Colonic mucosa (tissue), 4 donors: ENCODE data around the gene GRHPR. TPM values are rescaled to one million over a fixed set of nuclear protein-coding genes. Genes with fewer than 3 reads are reported as not detected.

Source experiments
- DNase-seq: peaks from one replicate; pipeline ENCODE4 v3.0.0-alpha.2; 2020
- H3K27ac ChIP-seq: fragments of 200-600 bp; one replicate; pipeline ENCODE4 v1.8.0; 2021
- H3K27me3 ChIP-seq: fragments of 200-600 bp; one replicate; pipeline ENCODE4 v1.8.0; 2021
- H3K36me3 ChIP-seq: fragments of 200-600 bp; one replicate; pipeline ENCODE4 v1.8.0; 2021
- H3K4me1 ChIP-seq: fragments of 200-600 bp; one replicate; pipeline ENCODE4 v1.8.0; 2021; ENCODE audit warnings: mild to moderate bottlenecking
- H3K4me3 ChIP-seq: fragments of 200-600 bp; one replicate; pipeline ENCODE4 v1.8.0; 2021
- H3K9ac ChIP-seq, 2 donors: one replicate each; pipeline ENCODE4 v1.7.0; 2013; ENCODE audit warnings: control low read depth in 2 of 2, low read depth in 2 of 2, low read length in 2 of 2
- H3K9me3 ChIP-seq: fragments of 200-600 bp; one replicate; pipeline ENCODE4 v1.8.0; 2021
- CTCF ChIP-seq: fragments of 200-600 bp; IDR thresholded peaks from one replicate; pipeline ENCODE4 v1.8.0; 2022; ENCODE audit warnings: antibody characterized with exemption, mild to moderate bottlenecking
- intact Hi-C: fragments of 100-400 bp; cut with DNase I; formaldehyde crosslinking; loops from one replicate; pipeline ENCODE4 v1.14.1; 2022
- total RNA-seq, 2 donors: library from RNA; stranded (reverse); fragmentation: NEBNext Ultra II Directional in 1 of 2; extraction: Animal tissue kit (Norgen Biotek cat#: 25700) in 1 of 2; gene quantifications; one replicate each; pipeline ENCODE4 v1.2.1, GENCODE V29; 2021
- donor health status: healthy.
- donor health status: DM: no; HTN: no; CAD: no.
- donor health status: DM: no; HTN: no; CAD: no.

GRHPR gene
- total RNA-seq, 2 donors from 2014 or later: 71.1 to 94.0 TPM

GRCh38 chr9:37378613-37379004 is 43.9 kb upstream of the GRHPR start:
- Histone ChIP-seq H3K4me3 (no peak overlapping the region), H3K27ac (no peak overlapping the region), H3K9me3 (no peaks in the 10 kb centered on the region), H3K36me3 (no peaks in the 10 kb centered on the region), H3K4me1 (no peaks in the 10 kb centered on the region), H3K9ac (no peak overlapping the region), H3K27me3 (no peaks in the 10 kb centered on the region)
- no peak for DNase-seq
- no peak for TF ChIP-seq CTCF
- intact Hi-C loops: no loop called here

GRCh38 chr9:37379835-37380234 is 42.7 kb upstream of the GRHPR start:
- DNase-seq: no peak
- Histone ChIP-seq H3K9me3 (no peaks in the 10 kb centered on the region), H3K4me1 (no peaks in the 10 kb centered on the region), H3K27me3 (no peaks in the 10 kb centered on the region), H3K36me3 (no peaks in the 10 kb centered on the region), H3K9ac (no peak overlapping the region), H3K27ac (no peak overlapping the region), H3K4me3 (no peak overlapping the region)
- TF ChIP-seq CTCF: no peak
- intact Hi-C loops: no loop called here

GRCh38 chr9:37380570-37380969 is 41.9 kb upstream of the GRHPR start:
- Histone ChIP-seq H3K4me3 (no peak overlapping the region), H3K9me3 (no peaks in the 10 kb centered on the region), H3K36me3 (no peaks in the 10 kb centered on the region), H3K27me3 (no peaks in the 10 kb centered on the region), H3K27ac (no peak overlapping the region), H3K4me1 (no peaks in the 10 kb centered on the region), H3K9ac (no peak overlapping the region)
- intact Hi-C loops: no loop called here
- DNase-seq: no peak
- no peak for TF ChIP-seq CTCF

- no peaks in the 10 kb centered on the region for H3K4me1 ChIP-seq
- H3K27me3 ChIP-seq: no peaks in the 10 kb centered on the region
- H3K4me3 ChIP-seq: no peak overlapping the region
- intact Hi-C loops: no loop called here
- H3K27ac ChIP-seq: no peak overlapping the region
- no peaks in the 10 kb centered on the region for H3K9me3 ChIP-seq
- H3K9ac ChIP-seq: no peak overlapping the region
- no peak for DNase-seq
- no peaks in the 10 kb centered on the region for H3K36me3 ChIP-seq
- TF ChIP-seq CTCF: no peak
These were observed 41.3 kb upstream of the GRHPR start for GRCh38 chr9:37381094-37381741.

GRCh38 chr9:37382161-37382981 is 40.1 kb upstream of the GRHPR start:
- intact Hi-C loops: no loop called here
- no peak for TF ChIP-seq CTCF

More at GRCh38 chr9:37382161-37382981, 40.1 kb upstream of the GRHPR start:
- no peak overlapping the region for H3K27ac ChIP-seq
- no peaks in the 10 kb centered on the region for H3K9me3 ChIP-seq
- no peak overlapping the region for H3K9ac ChIP-seq
- H3K4me3 ChIP-seq: no peak overlapping the region
- H3K4me1 ChIP-seq: no peaks in the 10 kb centered on the region
- no peak for DNase-seq
- H3K36me3 ChIP-seq: no peaks in the 10 kb centered on the region
- H3K27me3 ChIP-seq: no peaks in the 10 kb centered on the region
